T-helper 22 cell (primary cell): ENCODE measurements around the gene ATAD2B.
"Not testable (repeated sequence)": the region's sequence is repeated elsewhere in the genome, so short reads cannot be mapped to it uniquely, and the experiment has no call there.

Experiments used
- DNase-seq: peaks from one replicate; pipeline ENCODE4 v3.0.0-alpha.2; 2020; ENCODE audit warnings: low read depth

The ATAD2B gene

GRCh38 chr2:23745726-23746105 is 181.2 kb downstream of the ATAD2B start:
- no peak for DNase-seq

GRCh38 chr2:23745068-23745725 is 181.7 kb downstream of the ATAD2B start:
- no peak for DNase-seq

- DNase-seq: not testable (repeated sequence)
Observed at GRCh38 chr2:23736783-23737182, 190.1 kb downstream of the ATAD2B start.

GRCh38 chr2:23734416-23734815 is 192.5 kb downstream of the ATAD2B start:
- no peak for DNase-seq

GRCh38 chr2:23723029-23723428 is 203.9 kb downstream of the ATAD2B start:
- DNase-seq: not testable (repeated sequence)

- DNase-seq: no peak
Observed at GRCh38 chr2:23722255-23722654, 204.7 kb downstream of the ATAD2B start.

GRCh38 chr2:23721454-23721826 is 205.5 kb downstream of the ATAD2B start:
- no peak for DNase-seq

GRCh38 chr2:23720705-23721453 is 206.0 kb downstream of the ATAD2B start:
- no peak for DNase-seq

GRCh38 chr2:23719716-23720115 is 207.2 kb downstream of the ATAD2B start:
- DNase-seq: no peak

GRCh38 chr2:23718931-23719700 is 207.8 kb downstream of the ATAD2B start:
- no peak for DNase-seq

- DNase-seq: no peak
Observed at GRCh38 chr2:23713351-23713750, 213.6 kb downstream of the ATAD2B start.

GRCh38 chr2:23712756-23713151 is 214.2 kb downstream of the ATAD2B start:
- no peak for DNase-seq

- no peak for DNase-seq
Observed at GRCh38 chr2:23711979-23712755, 214.8 kb downstream of the ATAD2B start.

GRCh38 chr2:23709311-23709710 is 217.6 kb downstream of the ATAD2B start:
- DNase-seq: no peak

GRCh38 chr2:23708771-23709170 is 218.2 kb downstream of the ATAD2B start:
- DNase-seq: no peak

- DNase-seq: no peak
Observed at GRCh38 chr2:23707096-23707495, 219.8 kb downstream of the ATAD2B start.

- DNase-seq: no peak
Observed at GRCh38 chr2:23706613-23707078, 220.3 kb downstream of the ATAD2B start.

GRCh38 chr2:23705771-23706612 is 220.9 kb downstream of the ATAD2B start:
- no peak for DNase-seq

- DNase-seq: no peak
Observed at GRCh38 chr2:23703583-23704385, 223.1 kb downstream of the ATAD2B start.

- DNase-seq: no peak
Observed at GRCh38 chr2:23703037-23703582, 223.8 kb downstream of the ATAD2B start.
